HEK293 (cell line): ENCODE measurements around the gene CACNB4.

Experiments used
- CTCF ChIA-PET: fragments of 350-600 bp; formaldehyde crosslinking; extraction: SDS; loops from one replicate; lab custom pipeline; 2021; ENCODE audit warnings: antibody characterized with exemption; lab: Yijun Ruan, JAX
- POLR2A ChIA-PET: fragments of 300-600 bp; formaldehyde crosslinking; extraction: SDS; loops from one replicate; lab custom pipeline; 2020; ENCODE audit warnings: antibody characterized with exemption, inconsistent platforms; lab: Yijun Ruan, JAX
- H3K27ac ChIP-seq: fragments of 200-500 bp; sonication (Bioruptor generic); 2 replicates; pipeline ENCODE4 v1.5.1; 2014; ENCODE audit warnings: low read depth, low read length, control low read depth, inconsistent platforms; ENCODE audit errors: extremely low read depth
- H3K36me3 ChIP-seq, 2 experiments: fragments of 200-500 bp in 1 of 2; sonication (Bioruptor generic) in 1 of 2; 1 replicate in 1 of 2; 2 replicates in 1 of 2; pipeline ENCODE4 v1.5.1; 2014 to 2017; ENCODE audit warnings: inconsistent platforms in 2 of 2, low read length in 2 of 2; ENCODE audit not compliant: control insufficient read depth in 2 of 2, insufficient read depth in 1 of 2
- H3K4me1 ChIP-seq: fragments of 200-500 bp; sonication (Bioruptor generic); 2 replicates; pipeline ENCODE4 v1.5.1; 2014; ENCODE audit warnings: mild to moderate bottlenecking, low read length, inconsistent platforms; ENCODE audit not compliant: control insufficient read depth, insufficient read depth
- H3K4me3 ChIP-seq: 2 replicates; pipeline ENCODE4 v1.5.1; 2011; ENCODE audit warnings: low read depth, mild to moderate bottlenecking, control low read depth, low read length, moderate library complexity
- H3K9me3 ChIP-seq: fragments of 200-500 bp; sonication (Bioruptor generic); 2 replicates; pipeline ENCODE4 v1.5.1; 2014; ENCODE audit warnings: low read depth, low read length, inconsistent platforms; ENCODE audit not compliant: control insufficient read depth, insufficient read depth
- EGR2 ChIP-seq: fragments of 450-650 bp; formaldehyde crosslinking; IDR thresholded peaks from 2 replicates; pipeline ENCODE4 v1.5.1; 2016; ENCODE audit warnings: low read depth, missing biosample characterization, missing genetic modification characterization
- KLF17 ChIP-seq: fragments of 450-650 bp; formaldehyde crosslinking; IDR thresholded peaks from 2 replicates; pipeline ENCODE4 v1.5.1; 2016; ENCODE audit warnings: missing biosample characterization, missing genetic modification characterization
- ZBTB17 ChIP-seq: fragments of 450-650 bp; formaldehyde crosslinking; IDR thresholded peaks from 2 replicates; pipeline ENCODE4 v1.5.1; 2016; ENCODE audit warnings: missing biosample characterization, missing genetic modification characterization
- ZBTB20 ChIP-seq: fragments of 450-650 bp; formaldehyde crosslinking; IDR thresholded peaks from 2 replicates; pipeline ENCODE4 v1.5.1; 2016; ENCODE audit warnings: missing biosample characterization, missing genetic modification characterization
- ZBTB7A ChIP-seq: fragments of 450-650 bp; formaldehyde crosslinking; IDR thresholded peaks from 2 replicates; pipeline ENCODE4 v1.5.1; 2016; ENCODE audit warnings: low read depth, missing biosample characterization, missing genetic modification characterization
- ZNF121 ChIP-seq: fragments of 450-650 bp; formaldehyde crosslinking; IDR thresholded peaks from 2 replicates; pipeline ENCODE4 v1.5.1; 2016; ENCODE audit warnings: missing biosample characterization, missing genetic modification characterization
- ZNF169 ChIP-seq: fragments of 450-650 bp; formaldehyde crosslinking; IDR thresholded peaks from 2 replicates; pipeline ENCODE4 v1.5.1; 2016; ENCODE audit warnings: missing biosample characterization, missing genetic modification characterization
- ZNF184 ChIP-seq: fragments of 450-650 bp; IDR thresholded peaks from 2 replicates; pipeline ENCODE4 v1.5.1; 2018; ENCODE audit warnings: missing biosample characterization, mild to moderate bottlenecking, missing genetic modification characterization
- ZNF23 ChIP-seq: fragments of 450-650 bp; formaldehyde crosslinking; IDR thresholded peaks from 2 replicates; pipeline ENCODE4 v1.5.1; 2016; ENCODE audit warnings: missing biosample characterization, missing genetic modification characterization, borderline replicate concordance
- ZNF26 ChIP-seq: fragments of 450-650 bp; formaldehyde crosslinking; IDR thresholded peaks from 2 replicates; pipeline ENCODE4 v1.5.1; 2016; ENCODE audit warnings: missing biosample characterization, missing genetic modification characterization
- ZNF529 ChIP-seq: fragments of 450-650 bp; formaldehyde crosslinking; IDR thresholded peaks from 2 replicates; pipeline ENCODE4 v1.5.1; 2017; ENCODE audit warnings: missing genetic modification characterization, missing biosample characterization; ENCODE audit not compliant: insufficient replicate concordance
- ZNF585B ChIP-seq: fragments of 450-650 bp; formaldehyde crosslinking; IDR thresholded peaks from 2 replicates; pipeline ENCODE4 v1.5.1; 2016; ENCODE audit warnings: missing biosample characterization, missing genetic modification characterization
- ZNF677 ChIP-seq: fragments of 450-650 bp; IDR thresholded peaks from 2 replicates; pipeline ENCODE4 v1.5.0; 2018; ENCODE audit warnings: missing biosample characterization, mild to moderate bottlenecking, missing genetic modification characterization, moderate library complexity
- ZNF692 ChIP-seq: fragments of 450-650 bp; formaldehyde crosslinking; IDR thresholded peaks from 2 replicates; pipeline ENCODE4 v1.5.1; 2016; ENCODE audit warnings: missing biosample characterization, missing genetic modification characterization
- ZNF777 ChIP-seq: fragments of 450-650 bp; formaldehyde crosslinking; IDR thresholded peaks from 2 replicates; pipeline ENCODE4 v1.5.1; 2017; ENCODE audit warnings: missing biosample characterization, missing genetic modification characterization, borderline replicate concordance
- ZNF791 ChIP-seq: fragments of 450-650 bp; formaldehyde crosslinking; IDR thresholded peaks from 2 replicates; pipeline ENCODE4 v1.5.1; 2016; ENCODE audit warnings: missing biosample characterization, missing genetic modification characterization
- ZSCAN30 ChIP-seq: fragments of 450-650 bp; IDR thresholded peaks from 2 replicates; pipeline ENCODE4 v1.5.1; 2018; ENCODE audit warnings: missing biosample characterization, mild to moderate bottlenecking, missing genetic modification characterization, moderate library complexity
- TF ChIP-seq, protein P1 (sequence below): fragments of 450-650 bp; formaldehyde crosslinking; IDR thresholded peaks from 2 replicates; pipeline ENCODE4 v1.5.1; 2016; ENCODE audit warnings: missing biosample characterization, missing genetic modification characterization

CACNB4 gene

DNA sequence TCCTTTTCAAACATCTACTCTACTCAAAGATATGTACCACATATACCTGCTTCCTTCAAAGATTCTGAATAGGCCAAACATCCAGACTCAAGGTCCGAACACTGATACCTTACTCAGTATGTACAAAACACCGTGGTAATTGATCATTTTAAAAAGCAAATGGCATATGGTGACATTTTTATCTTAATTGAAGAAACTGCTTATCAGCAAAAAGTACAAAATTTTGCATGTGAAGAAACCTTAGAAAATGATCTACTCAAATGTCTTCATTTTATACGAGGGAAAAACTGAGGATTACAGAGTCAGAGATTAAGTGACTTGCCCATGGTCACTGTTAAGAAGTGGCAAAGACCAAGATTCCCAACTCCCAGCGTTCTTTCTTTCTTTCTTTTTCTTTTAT lies 133.0 kb downstream of the CACNB4 start:
- no peak overlapping the region for H3K27ac ChIP-seq
- ChIA-PET CTCF (no interaction called here), POLR2A (no interaction called here)
- no peaks in the 10 kb centered on the region for H3K9me3 ChIP-seq
- H3K4me1 ChIP-seq, result no peaks in the 10 kb centered on the region
- H3K36me3 ChIP-seq, result no peaks in the 10 kb centered on the region
- H3K4me3 ChIP-seq, result no peak overlapping the region
- no peak for TF ChIP-seq ZNF692 (tag by site-specific recombination)
- TF ChIP-seq KLF17, result no peak
- no peak for TF ChIP-seq ZNF529 (tag by site-specific recombination)
- TF ChIP-seq ZNF791 (tag by site-specific recombination), result no peak
- TF ChIP-seq ZBTB17 (tag by site-specific recombination), result no peak
- TF ChIP-seq, protein P1, sequence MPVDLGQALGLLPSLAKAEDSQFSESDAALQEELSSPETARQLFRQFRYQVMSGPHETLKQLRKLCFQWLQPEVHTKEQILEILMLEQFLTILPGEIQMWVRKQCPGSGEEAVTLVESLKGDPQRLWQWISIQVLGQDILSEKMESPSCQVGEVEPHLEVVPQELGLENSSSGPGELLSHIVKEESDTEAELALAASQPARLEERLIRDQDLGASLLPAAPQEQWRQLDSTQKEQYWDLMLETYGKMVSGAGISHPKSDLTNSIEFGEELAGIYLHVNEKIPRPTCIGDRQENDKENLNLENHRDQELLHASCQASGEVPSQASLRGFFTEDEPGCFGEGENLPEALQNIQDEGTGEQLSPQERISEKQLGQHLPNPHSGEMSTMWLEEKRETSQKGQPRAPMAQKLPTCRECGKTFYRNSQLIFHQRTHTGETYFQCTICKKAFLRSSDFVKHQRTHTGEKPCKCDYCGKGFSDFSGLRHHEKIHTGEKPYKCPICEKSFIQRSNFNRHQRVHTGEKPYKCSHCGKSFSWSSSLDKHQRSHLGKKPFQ (tag by site-specific recombination), result no peak
- TF ChIP-seq ZBTB20, result no peak
- TF ChIP-seq EGR2 (tag by site-specific recombination), result no peak
- TF ChIP-seq ZBTB7A (tag by site-specific recombination), result no peak
- no peak for TF ChIP-seq ZNF169 (tag by site-specific recombination)
- no peak for TF ChIP-seq ZNF23 (tag by site-specific recombination)
- no peak for TF ChIP-seq ZNF184 (tag by site-specific recombination)
- TF ChIP-seq ZNF677 (tag by site-specific recombination), result no peak
- TF ChIP-seq ZSCAN30 (tag by site-specific recombination), result no peak
- no peak for TF ChIP-seq ZNF777 (tag by site-specific recombination)
- no peak for TF ChIP-seq ZNF585B (tag by site-specific recombination)

GRCh38 chr2:151961558-151961957 lies 137.3 kb downstream of the CACNB4 start:
- Histone ChIP-seq H3K27ac (no peak overlapping the region), H3K4me1 (no peaks in the 10 kb centered on the region), H3K9me3 (no peaks in the 10 kb centered on the region), H3K36me3 (no peaks in the 10 kb centered on the region), H3K4me3 (no peak overlapping the region)
- TF ChIP-seq ZNF26, result no peak
- TF ChIP-seq ZNF121 (tag by site-specific recombination), result peak; percentile 66; the same call in 1 of the 2 replicates
- ChIA-PET CTCF (interaction anchor here (0.5 to 1.2 kb wide), 2 partner anchors 12 to 17 kb away, joined by 4 read pairs; no protein-coding TSS in a partner anchor), POLR2A (no interaction called here)
